Activated T-helper 2 cell treated with anti-CD3 and anti-CD28 coated beads, Interferon-gamma antibody, Interleukin-2, Interleukin-4, amounts not matched to agents 10 μg/mL and 5 μg/mL and 100 μg/mL, durations not matched to agents 14 hours and 24 hours and 36 hours (primary cell): ENCODE results near the gene LMTK3. TPM values are rescaled to one million over a fixed set of nuclear protein-coding genes. Genes with fewer than 3 reads are reported as not detected.

Experiments used
- DNase-seq: peaks from one replicate; pipeline ENCODE4 v3.0.0; 2021; ENCODE audit warnings: low spot score
- H3K27ac Mint-ChIP-seq: one replicate; pipeline ENCODE4 v1.8.0; 2021; ENCODE audit warnings: mixed read lengths
- H3K27me3 Mint-ChIP-seq: one replicate; pipeline ENCODE4 v1.8.0; 2021; ENCODE audit warnings: low read depth, mixed read lengths
- H3K36me3 Mint-ChIP-seq: one replicate; pipeline ENCODE4 v1.8.0; 2021; ENCODE audit warnings: low read depth, mixed read lengths
- H3K4me1 Mint-ChIP-seq: one replicate; pipeline ENCODE4 v1.8.0; 2021; ENCODE audit warnings: low read depth, mixed read lengths
- H3K4me3 Mint-ChIP-seq: one replicate; pipeline ENCODE4 v1.8.0; 2021; ENCODE audit warnings: low read depth, mild to moderate bottlenecking, moderate library complexity, mixed read lengths
- H3K9me3 Mint-ChIP-seq: one replicate; pipeline ENCODE4 v1.8.0; 2021; ENCODE audit warnings: mixed read lengths
- intact Hi-C: fragments of 100-400 bp; cut with micrococcal nuclease; formaldehyde crosslinking; loops from one replicate; pipeline ENCODE4 v1.15.1; 2023
- total RNA-seq: library from RNA; stranded (reverse); gene quantifications from 2 replicates; pipeline ENCODE4 v1.2.3, GENCODE V29; 2022

LMTK3 gene
- total RNA-seq, 1 donor from 2014 or later = 5.1 TPM

DNA sequence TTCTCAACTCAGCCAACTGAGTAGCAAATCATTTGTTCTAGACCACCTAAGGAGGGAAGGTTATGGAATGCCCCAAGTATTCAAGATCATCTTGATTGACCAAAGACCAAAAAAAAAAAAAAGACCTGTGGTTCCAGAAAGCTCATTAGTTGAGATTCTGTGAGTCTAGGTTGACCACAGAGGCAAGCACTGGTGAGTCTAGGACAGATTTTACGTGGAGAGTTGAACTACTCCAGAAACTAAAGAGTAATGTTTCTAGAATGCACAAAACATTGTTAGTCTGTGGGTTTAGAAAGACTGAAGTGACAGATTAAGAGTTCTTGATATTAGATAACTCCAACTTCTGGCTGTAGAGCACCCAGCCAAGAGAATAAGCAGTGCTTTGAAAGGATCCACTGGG lies 46.4 kb downstream of the LMTK3 start:
- no peaks in the 10 kb centered on the region for H3K9me3 Mint-ChIP-seq
- no peak for DNase-seq
- H3K27me3 Mint-ChIP-seq = no peaks in the 10 kb centered on the region
- H3K4me3 Mint-ChIP-seq = no peak overlapping the region
- H3K4me1 Mint-ChIP-seq = peaks cover 7% of the 10 kb centered on the region
- intact Hi-C loops = no loop called here
- no peaks in the 10 kb centered on the region for H3K36me3 Mint-ChIP-seq
- H3K27ac Mint-ChIP-seq = no peak overlapping the region

DNA sequence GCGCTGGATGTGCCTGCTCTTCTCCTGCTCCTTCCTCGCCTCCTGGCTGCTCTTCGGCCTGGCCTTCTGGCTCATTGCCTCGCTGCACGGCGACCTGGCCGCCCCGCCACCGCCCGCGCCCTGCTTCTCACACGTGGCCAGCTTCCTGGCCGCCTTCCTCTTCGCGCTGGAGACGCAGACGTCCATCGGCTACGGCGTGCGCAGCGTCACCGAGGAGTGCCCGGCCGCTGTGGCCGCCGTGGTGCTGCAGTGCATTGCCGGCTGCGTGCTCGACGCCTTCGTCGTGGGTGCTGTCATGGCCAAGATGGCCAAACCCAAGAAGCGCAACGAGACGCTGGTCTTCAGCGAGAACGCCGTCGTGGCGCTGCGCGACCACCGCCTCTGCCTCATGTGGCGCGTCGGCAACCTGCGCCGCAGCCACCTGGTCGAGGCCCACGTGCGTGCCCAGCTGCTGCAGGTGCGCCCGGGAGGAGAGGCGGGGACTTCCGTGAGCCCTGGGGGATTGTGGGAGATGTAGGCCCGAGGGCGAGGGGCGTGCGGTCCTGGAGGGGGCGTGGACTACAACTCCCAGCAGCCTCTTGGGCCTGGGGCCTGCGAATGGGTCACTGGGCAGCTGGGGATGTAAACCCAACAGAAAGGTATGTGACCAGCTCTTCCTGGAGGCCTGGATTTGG lies 49.5 kb downstream of the LMTK3 start:
- H3K36me3 Mint-ChIP-seq = peaks cover 12% of the 10 kb centered on the region
- no peak for DNase-seq
- H3K9me3 Mint-ChIP-seq = no peaks in the 10 kb centered on the region
- no peak overlapping the region for H3K27ac Mint-ChIP-seq
- intact Hi-C loops = no loop called here
- H3K27me3 Mint-ChIP-seq = no peaks in the 10 kb centered on the region
- no peak overlapping the region for H3K4me3 Mint-ChIP-seq
- peaks cover 3% of the 10 kb centered on the region for H3K4me1 Mint-ChIP-seq

DNA sequence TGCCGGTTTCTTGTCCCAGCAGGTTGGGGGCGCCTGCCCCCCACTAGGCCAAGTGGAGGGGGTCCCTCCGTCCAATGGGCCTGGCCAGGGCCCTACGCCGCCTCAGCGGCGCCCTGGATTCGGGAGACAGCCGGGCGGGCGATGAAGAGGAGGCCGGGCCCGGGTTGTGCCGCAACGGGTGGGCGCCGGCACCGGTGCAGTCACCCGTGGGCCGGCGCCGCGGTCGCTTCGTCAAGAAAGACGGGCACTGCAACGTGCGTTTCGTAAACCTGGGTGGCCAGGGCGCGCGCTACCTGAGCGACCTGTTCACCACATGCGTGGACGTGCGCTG lies 50.0 kb downstream of the LMTK3 start:
- no peaks in the 10 kb centered on the region for H3K9me3 Mint-ChIP-seq
- intact Hi-C loops = no loop called here
- no peak overlapping the region for H3K4me3 Mint-ChIP-seq

DNA sequence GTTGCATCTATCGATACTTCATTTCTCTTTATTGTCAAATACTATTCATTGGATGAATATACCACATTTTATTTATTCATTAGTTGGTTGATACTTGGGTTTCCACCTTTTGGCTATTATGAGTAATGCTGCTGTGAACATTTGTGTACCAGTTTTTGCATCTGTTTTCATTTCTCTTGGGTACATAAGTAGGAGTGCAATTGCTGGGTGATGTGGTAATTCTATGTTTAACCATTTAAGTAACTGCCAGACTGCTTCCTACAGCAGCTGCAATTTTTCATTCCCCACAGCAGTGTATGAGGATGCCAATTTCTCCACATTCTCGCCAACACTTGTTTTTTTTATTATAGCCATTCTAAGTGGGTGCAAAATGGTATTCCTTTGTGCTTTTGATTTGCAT lies 53.6 kb downstream of the LMTK3 start:
- H3K27me3 Mint-ChIP-seq = no peaks in the 10 kb centered on the region
- no peak overlapping the region for H3K4me3 Mint-ChIP-seq
- no peaks in the 10 kb centered on the region for H3K9me3 Mint-ChIP-seq
- peaks cover 28% of the 10 kb centered on the region for H3K36me3 Mint-ChIP-seq
- no peak overlapping the region for H3K27ac Mint-ChIP-seq
- intact Hi-C loops = no loop called here
- H3K4me1 Mint-ChIP-seq = peaks cover 2% of the 10 kb centered on the region
- DNase-seq = no peak

More for the DNA sequence above, 50.0 kb downstream of the LMTK3 start:
- Mint-ChIP-seq H3K4me1 (peaks cover 3% of the 10 kb centered on the region), H3K36me3 (peaks cover 15% of the 10 kb centered on the region), H3K27ac (no peak overlapping the region), H3K27me3 (no peaks in the 10 kb centered on the region)
- no peak for DNase-seq

DNA sequence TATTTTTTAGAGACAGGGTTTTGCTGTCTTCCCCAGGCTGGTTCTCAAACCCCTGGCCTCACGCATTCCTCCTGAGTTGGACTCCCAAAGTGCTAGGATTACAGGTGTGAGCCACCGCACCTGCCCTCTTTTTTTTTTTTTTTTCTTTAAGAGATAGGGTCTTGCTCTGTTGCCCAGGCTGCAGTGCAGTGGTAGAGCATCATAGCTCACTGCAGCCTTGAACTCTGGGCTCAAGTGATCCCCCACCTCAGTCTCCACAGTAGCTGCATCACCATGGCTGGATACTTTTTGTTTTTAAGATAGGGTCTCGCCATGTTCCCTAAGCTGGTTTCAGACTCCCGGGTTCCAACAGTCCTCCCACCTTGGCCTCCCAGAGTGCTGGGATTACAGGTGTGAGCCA lies 54.8 kb downstream of the LMTK3 start:
- no peak overlapping the region for H3K27ac Mint-ChIP-seq
- no peak overlapping the region for H3K4me3 Mint-ChIP-seq
- no peak for DNase-seq
- intact Hi-C loops = no loop called here
- no peaks in the 10 kb centered on the region for H3K27me3 Mint-ChIP-seq
- peaks cover 35% of the 10 kb centered on the region for H3K36me3 Mint-ChIP-seq
- H3K4me1 Mint-ChIP-seq = peaks cover 2% of the 10 kb centered on the region
- H3K9me3 Mint-ChIP-seq = no peaks in the 10 kb centered on the region

DNA sequence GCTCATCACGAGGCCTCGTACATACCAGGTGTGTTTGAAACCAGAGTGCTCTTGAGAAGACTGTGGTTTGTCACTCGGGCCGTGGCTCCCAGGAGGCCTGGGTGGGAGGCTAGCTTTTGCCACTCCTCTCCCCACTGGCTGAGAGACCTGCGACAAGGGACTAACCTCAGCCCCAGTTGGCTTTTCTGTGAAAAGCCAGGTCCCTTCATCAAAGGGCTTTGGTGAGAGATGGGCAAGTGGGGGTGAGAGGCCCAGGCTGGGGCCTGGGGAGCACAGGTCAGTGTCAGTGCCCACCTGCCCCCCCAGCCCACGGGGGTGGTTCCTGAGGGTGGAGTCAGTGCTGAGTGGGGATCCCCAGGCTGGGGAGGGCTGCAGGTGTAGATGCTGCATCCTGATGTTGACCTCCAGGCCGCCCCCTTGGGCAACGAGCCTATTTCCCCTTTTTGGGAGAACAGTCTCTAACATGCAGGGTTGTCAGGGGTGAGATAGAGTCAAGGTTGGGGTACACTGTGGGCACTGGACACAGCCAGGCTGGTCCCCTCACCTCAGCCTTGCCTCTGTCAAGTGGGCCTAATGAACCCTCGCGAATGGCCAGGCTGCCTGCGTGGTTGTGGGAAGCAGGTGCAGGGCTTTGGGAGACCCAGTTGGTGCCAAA lies 55.6 kb downstream of the LMTK3 start:
- H3K27ac Mint-ChIP-seq = no peak overlapping the region
- no peaks in the 10 kb centered on the region for H3K27me3 Mint-ChIP-seq
- H3K4me1 Mint-ChIP-seq = peaks cover 2% of the 10 kb centered on the region
- intact Hi-C loops = no loop called here
- no peak for DNase-seq
- H3K4me3 Mint-ChIP-seq = no peak overlapping the region
- no peaks in the 10 kb centered on the region for H3K9me3 Mint-ChIP-seq
- peaks cover 43% of the 10 kb centered on the region for H3K36me3 Mint-ChIP-seq

DNA sequence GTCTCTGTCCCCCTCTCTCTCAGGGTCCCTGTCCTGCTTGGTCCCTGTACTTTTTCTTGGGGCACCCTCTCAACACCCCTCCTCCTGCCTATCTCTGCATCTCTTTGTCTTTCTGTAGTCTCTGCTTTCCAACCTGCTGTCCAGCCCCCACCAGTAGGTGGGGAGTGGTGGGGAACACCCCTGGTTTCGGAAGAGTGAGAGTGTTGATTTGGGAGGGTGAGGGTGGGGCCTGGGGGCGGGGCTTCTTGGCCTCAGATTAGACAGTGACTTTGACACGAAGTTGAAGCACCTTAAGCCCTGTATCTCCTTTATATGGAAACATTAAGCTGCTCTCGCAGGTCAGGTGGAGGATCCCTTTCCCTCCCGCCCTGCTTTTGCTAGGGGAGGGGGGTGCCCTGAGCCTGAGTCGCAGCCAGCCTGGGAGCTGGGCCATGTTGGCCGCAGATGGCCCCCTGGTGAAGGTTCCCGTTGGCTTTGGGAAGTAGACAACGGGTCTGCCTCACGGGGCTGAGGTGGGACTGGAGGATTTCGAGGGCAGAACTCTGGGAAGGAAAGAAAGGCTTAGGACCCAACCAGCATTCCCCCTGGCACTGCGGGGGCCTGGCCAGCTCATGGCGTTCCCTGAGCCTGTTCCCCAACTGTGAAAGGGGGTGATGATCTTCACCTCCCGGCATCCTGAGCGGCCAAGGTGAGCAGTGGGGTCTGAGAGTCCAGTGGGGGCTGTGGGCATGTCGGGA lies 56.3 kb downstream of the LMTK3 start, which contains the start of gene KCNJ14:
Gene KCNJ14, plus strand, starts transcription at position 404 of the 737 bp plus-strand sequence. CDS start 6,151 bp downstream, outside the sequence.
- H3K9me3 Mint-ChIP-seq = no peaks in the 10 kb centered on the region
- DNase-seq = no peak
- H3K27me3 Mint-ChIP-seq = no peaks in the 10 kb centered on the region
- intact Hi-C loops = no loop called here
- H3K4me1 Mint-ChIP-seq = peaks cover 2% of the 10 kb centered on the region
- no peak within 1 kb of the TSS for H3K27ac Mint-ChIP-seq
- H3K4me3 Mint-ChIP-seq = no peak within 1 kb of the TSS
- peaks cover 50% of the 10 kb centered on the region for H3K36me3 Mint-ChIP-seq

DNA sequence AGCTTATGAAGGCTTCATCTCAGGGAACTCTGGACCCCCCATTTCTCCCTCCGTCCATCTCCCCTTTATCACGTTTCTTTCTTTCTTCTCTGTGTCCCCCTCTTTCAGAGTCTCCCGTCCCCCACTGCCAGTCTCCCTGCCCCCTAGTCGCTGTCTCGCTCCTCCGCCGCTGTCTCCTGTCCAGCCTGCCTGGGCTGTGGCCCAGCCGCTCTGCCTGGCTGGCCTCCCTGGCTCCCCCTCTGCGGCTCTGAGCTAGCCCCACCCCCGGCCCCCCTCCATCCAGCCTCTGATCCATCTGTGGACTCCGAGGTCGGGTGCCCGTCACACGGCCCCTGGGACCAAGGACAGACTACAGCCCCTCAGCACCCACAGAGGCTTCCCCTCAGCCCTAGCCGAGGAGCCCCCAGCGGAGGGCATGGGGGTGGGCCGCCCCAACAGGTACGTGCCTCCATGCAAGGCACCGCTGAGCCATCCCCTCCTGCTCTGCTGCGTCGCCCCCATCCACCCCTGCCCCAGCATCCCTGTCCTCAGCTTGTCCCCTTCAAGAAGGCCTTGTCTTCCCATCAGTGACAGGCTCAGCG lies 57.4 kb downstream of the LMTK3 start:
- DNase-seq = no peak
- Mint-ChIP-seq H3K27ac (no peak overlapping the region), H3K9me3 (no peaks in the 10 kb centered on the region), H3K36me3 (peaks cover 59% of the 10 kb centered on the region), H3K4me1 (peaks cover 2% of the 10 kb centered on the region), H3K27me3 (no peaks in the 10 kb centered on the region), H3K4me3 (no peak overlapping the region)
- intact Hi-C loops = no loop called here

DNA sequence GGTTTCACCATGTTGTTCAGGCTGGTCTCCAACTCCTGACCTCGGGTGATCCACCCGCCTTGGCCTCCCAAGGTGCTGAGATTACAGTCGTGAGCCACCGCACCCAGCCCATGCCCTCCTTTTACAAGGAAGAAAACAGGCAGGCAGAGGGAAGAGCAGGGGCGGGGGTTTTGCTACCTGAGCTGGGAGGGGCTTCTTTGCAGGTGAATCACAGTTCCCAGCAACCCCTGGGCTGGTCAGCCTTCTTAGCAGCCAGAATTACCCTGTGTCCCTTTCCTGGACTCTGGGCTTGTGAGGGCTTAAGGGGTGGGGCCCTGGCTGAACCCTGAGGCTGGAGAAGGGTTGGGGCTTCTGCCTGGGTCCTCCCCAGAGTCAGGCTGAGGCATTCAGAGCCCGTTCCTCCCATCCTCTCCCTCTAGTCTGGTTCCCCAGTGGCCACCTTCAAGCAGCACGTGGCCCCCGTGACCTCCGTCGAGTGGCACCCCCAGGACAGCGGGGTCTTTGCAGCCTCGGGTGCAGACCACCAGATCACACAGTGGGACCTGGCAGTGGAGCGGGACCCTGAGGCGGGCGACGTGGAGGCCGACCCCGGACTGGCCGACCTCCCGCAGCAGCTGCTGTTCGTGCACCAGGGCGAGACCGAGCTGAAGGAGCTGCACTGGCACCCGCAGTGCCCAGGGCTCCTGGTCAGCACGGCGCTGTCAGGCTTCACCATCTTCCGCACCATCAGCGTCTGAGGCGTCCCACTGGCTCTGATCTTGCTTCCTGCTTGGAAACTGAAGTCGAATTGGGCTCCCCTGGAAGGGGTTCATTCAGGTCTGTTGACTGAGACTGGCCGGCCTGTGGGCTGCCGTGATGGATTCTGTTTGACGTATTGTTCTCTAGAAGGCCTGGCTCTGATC lies 59.1 kb downstream of the LMTK3 start:
- intact Hi-C loops = no loop called here
- no peak for DNase-seq
- Mint-ChIP-seq H3K4me3 (no peak overlapping the region), H3K27ac (no peak overlapping the region), H3K4me1 (peaks cover 13% of the 10 kb centered on the region), H3K27me3 (no peaks in the 10 kb centered on the region), H3K36me3 (peaks cover 68% of the 10 kb centered on the region), H3K9me3 (no peaks in the 10 kb centered on the region)

DNA sequence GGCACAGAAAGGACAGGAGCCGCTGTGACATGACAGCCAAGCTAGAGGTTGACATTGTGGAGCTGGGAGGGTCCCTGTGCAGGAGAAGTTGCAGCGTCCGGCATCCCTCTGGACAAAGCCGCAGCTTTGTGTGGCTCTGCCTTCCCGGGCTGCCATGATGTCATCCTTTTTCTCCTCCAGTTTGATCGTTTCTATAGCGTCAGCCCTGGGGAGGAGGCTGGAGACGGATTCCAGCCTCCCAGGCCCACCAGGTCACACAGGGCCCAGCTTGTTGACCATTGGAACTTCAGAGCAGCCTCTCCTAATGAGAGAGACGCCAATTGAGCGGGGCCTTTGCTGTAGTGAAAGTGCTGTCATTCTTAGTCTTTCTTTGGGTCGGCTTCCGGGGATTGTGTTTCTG lies 60.0 kb downstream of the LMTK3 start:
- Mint-ChIP-seq H3K27ac (no peak overlapping the region), H3K4me1 (peaks cover 13% of the 10 kb centered on the region), H3K36me3 (peaks cover 66% of the 10 kb centered on the region), H3K27me3 (no peaks in the 10 kb centered on the region), H3K9me3 (no peaks in the 10 kb centered on the region), H3K4me3 (no peak overlapping the region)
- intact Hi-C loops = no loop called here
- DNase-seq = no peak

DNA sequence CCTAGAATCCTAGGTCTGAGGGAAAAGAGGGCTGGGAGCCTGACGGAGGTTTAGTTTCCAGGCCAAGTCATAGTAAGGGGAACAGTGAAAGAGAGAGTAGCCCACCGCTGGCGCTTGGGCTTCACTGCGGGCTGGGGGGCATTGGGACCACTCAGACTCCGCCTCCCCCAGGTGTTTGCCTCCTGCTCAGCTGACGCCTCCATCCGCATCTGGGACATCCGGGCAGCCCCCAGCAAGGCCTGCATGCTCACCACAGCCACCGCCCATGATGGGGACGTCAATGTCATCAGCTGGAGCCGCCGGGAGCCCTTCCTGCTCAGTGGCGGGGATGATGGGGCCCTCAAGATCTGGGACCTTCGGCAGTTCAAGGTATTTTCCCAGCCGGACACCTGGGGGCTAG lies 60.8 kb downstream of the LMTK3 start:
- H3K36me3 Mint-ChIP-seq = peaks cover 74% of the 10 kb centered on the region
- H3K4me1 Mint-ChIP-seq = peaks cover 15% of the 10 kb centered on the region
- H3K4me3 Mint-ChIP-seq = no peak overlapping the region
- intact Hi-C loops = no loop called here
- no peaks in the 10 kb centered on the region for H3K27me3 Mint-ChIP-seq
- DNase-seq = no peak
- no peak overlapping the region for H3K27ac Mint-ChIP-seq
- no peaks in the 10 kb centered on the region for H3K9me3 Mint-ChIP-seq

DNA sequence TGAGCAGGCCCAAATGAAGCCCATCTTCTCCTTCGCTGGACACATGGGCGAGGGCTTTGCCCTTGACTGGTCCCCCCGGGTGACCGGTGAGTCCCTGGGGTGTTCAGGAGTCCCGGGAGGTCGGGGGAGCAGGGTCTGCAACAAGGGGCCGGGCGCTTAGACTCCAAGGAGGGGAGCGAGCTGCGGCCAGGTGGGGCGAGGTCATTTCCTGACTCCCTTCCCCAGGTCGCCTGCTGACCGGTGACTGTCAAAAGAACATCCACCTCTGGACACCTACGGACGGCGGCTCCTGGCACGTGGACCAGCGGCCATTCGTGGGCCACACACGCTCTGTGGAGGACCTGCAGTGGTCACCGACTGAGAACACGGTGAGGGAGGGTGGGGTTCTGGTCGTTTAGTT lies 61.2 kb downstream of the LMTK3 start:
- no peaks in the 10 kb centered on the region for H3K27me3 Mint-ChIP-seq
- no peaks in the 10 kb centered on the region for H3K9me3 Mint-ChIP-seq
- no peak overlapping the region for H3K4me3 Mint-ChIP-seq
- no peak for DNase-seq
- H3K36me3 Mint-ChIP-seq = peaks cover 77% of the 10 kb centered on the region
- H3K27ac Mint-ChIP-seq = no peak overlapping the region
- intact Hi-C loops = no loop called here
- peaks cover 15% of the 10 kb centered on the region for H3K4me1 Mint-ChIP-seq
